A549 (cell line): Measurements from ENCODE around the gene CMTM7.

Experiments
- CBX8 ChIP-seq: fragments of 200-600 bp; sonication (generic); IDR thresholded peaks from 2 replicates; pipeline ENCODE4 v1.6.1; 2016
- CHD4 ChIP-seq: fragments of 200-600 bp; sonication (generic); IDR thresholded peaks from 2 replicates; pipeline ENCODE4 v1.6.1; 2016; ENCODE audit warnings: antibody characterized with exemption, mild to moderate bottlenecking, borderline replicate concordance
- CTCF ChIP-seq: fragments of >200 bp; sonication (Bioruptor Twin); formaldehyde crosslinking; IDR thresholded peaks from 3 replicates; pipeline ENCODE4 v1.5.1; 2016
- ELK1 ChIP-seq: fragments of 150-350 bp; IDR thresholded peaks from 2 replicates; pipeline ENCODE4 v1.6.1; 2014; ENCODE audit warnings: low read depth, mild to moderate bottlenecking, low read length
- EP300 ChIP-seq, 2 experiments: fragments of >200 bp; sonication (Bioruptor Twin); formaldehyde crosslinking; IDR thresholded peaks; 2 replicates in 1 of 2; 3 replicates in 1 of 2; pipeline ENCODE4 v1.6.1; 2016 to 2017
- JUN ChIP-seq, 2 experiments: fragments of >200 bp; sonication (Bioruptor Twin); formaldehyde crosslinking; IDR thresholded peaks; 2 replicates in 1 of 2; 3 replicates in 1 of 2; pipeline ENCODE4 v1.6.1; 2016 to 2017
- JUNB ChIP-seq: fragments of >200 bp; sonication (Bioruptor Twin); formaldehyde crosslinking; IDR thresholded peaks from 2 replicates; pipeline ENCODE4 v1.6.1; 2016
- PBX3 ChIP-seq: IDR thresholded peaks from 2 replicates; pipeline ENCODE4 v1.6.1; 2012
- REST ChIP-seq: fragments of 200-600 bp; sonication (generic); IDR thresholded peaks from 2 replicates; pipeline ENCODE4 v1.6.1; 2016; ENCODE audit warnings: antibody characterized with exemption, mild to moderate bottlenecking, moderate library complexity
- RFX5 ChIP-seq: fragments of 450-650 bp; IDR thresholded peaks from 2 replicates; pipeline ENCODE4 v1.7.1; 2014; ENCODE audit warnings: antibody characterized with exemption, mild to moderate bottlenecking, moderate library complexity
- USF2 ChIP-seq: fragments of 450-650 bp; IDR thresholded peaks from 2 replicates; pipeline ENCODE4 v1.6.1; 2014; ENCODE audit warnings: antibody characterized with exemption

- TF ChIP-seq CTCF = no peak
- no peak for TF ChIP-seq REST
- no peak for TF ChIP-seq EP300 (IDR thresholded peaks at IDR 0.05)
- TF ChIP-seq PBX3 = no peak
- no peak for TF ChIP-seq CBX8
- no peak for TF ChIP-seq JUNB
- TF ChIP-seq ELK1 = no peak
- TF ChIP-seq USF2 = no peak
- no peak for TF ChIP-seq RFX5
- no peak for TF ChIP-seq CHD4
- TF ChIP-seq JUN (IDR thresholded peaks at IDR 0.05) = no peak
These were observed 11.7 kb upstream of the CMTM7 start for GRCh38 chr3:32379831-32380500.
